ENCODE data around the gene MYMX.

The MYMX gene

GRCh38 chr6:44216677-44217331, at the start of gene MYMX:
TSS of gene MYMX (plus strand) at chr6:44216926. CDS start at chr6:44217472, 546 bp downstream.
- H3K4me1 ChIP-seq (ENCODE audit: control insufficient read depth in 5 of 5, insufficient read depth in 5 of 5, low read length in 5 of 5) = peaks cover 25 to 56% (median 55%) of the 10 kb centered on the region in 5 donors
- H3K27me3 ChIP-seq (ENCODE audit: control insufficient read depth in 5 of 5, insufficient read depth in 4 of 5, low read length in 5 of 5) = no peaks in the 10 kb centered on the region
- no peaks in the 10 kb centered on the region for H3K9me3 ChIP-seq (ENCODE audit: control insufficient read depth in 5 of 5, low read length in 5 of 5)
- H3K4me3 ChIP-seq (ENCODE audit: low read depth in 1 of 5, low read length in 5 of 5) = peak within 1 kb of the TSS; percentile 37 to 75 (median 67)
- peak within 1 kb of the TSS; percentile 99 for H3K27ac ChIP-seq (ENCODE audit: low read depth, low read length)
- H3K9ac ChIP-seq (ENCODE audit: low read length in 5 of 5) = peak within 1 kb of the TSS; percentile 1 to 71 (median 59)
- no peaks in the 10 kb centered on the region for H3K36me3 ChIP-seq (ENCODE audit: control insufficient read depth in 5 of 5, insufficient read depth in 5 of 5, low read length in 5 of 5)

GRCh38 chr6:44167567-44167966, 49.2 kb upstream of the MYMX start:
- no peak overlapping the region for H3K9ac ChIP-seq (ENCODE audit: low read length in 5 of 5)
- no peak overlapping the region for H3K27ac ChIP-seq (ENCODE audit: low read depth, low read length)
- H3K27me3 ChIP-seq (ENCODE audit: control insufficient read depth in 5 of 5, insufficient read depth in 4 of 5, low read length in 5 of 5) = peaks cover 0 to 6% (median 0%) of the 10 kb centered on the region in 5 donors
- no peaks in the 10 kb centered on the region for H3K9me3 ChIP-seq (ENCODE audit: control insufficient read depth in 5 of 5, low read length in 5 of 5)
- H3K36me3 ChIP-seq (ENCODE audit: control insufficient read depth in 5 of 5, insufficient read depth in 5 of 5, low read length in 5 of 5) = no peaks in the 10 kb centered on the region
- no peak overlapping the region for H3K4me3 ChIP-seq (ENCODE audit: low read depth in 1 of 5, low read length in 5 of 5)
- peaks cover 0 to 7% (median 3%) of the 10 kb centered on the region in 5 donors for H3K4me1 ChIP-seq (ENCODE audit: control insufficient read depth in 5 of 5, insufficient read depth in 5 of 5, low read length in 5 of 5)

GRCh38 chr6:44169154-44169553, 47.6 kb upstream of the MYMX start:
- peaks cover 4 to 13% (median 10%) of the 10 kb centered on the region in 5 donors for H3K4me1 ChIP-seq (ENCODE audit: control insufficient read depth in 5 of 5, insufficient read depth in 5 of 5, low read length in 5 of 5)
- no peak overlapping the region for H3K9ac ChIP-seq (ENCODE audit: low read length in 5 of 5)
- H3K9me3 ChIP-seq (ENCODE audit: control insufficient read depth in 5 of 5, low read length in 5 of 5) = no peaks in the 10 kb centered on the region
- H3K36me3 ChIP-seq (ENCODE audit: control insufficient read depth in 5 of 5, insufficient read depth in 5 of 5, low read length in 5 of 5) = no peaks in the 10 kb centered on the region
- no peak overlapping the region for H3K4me3 ChIP-seq (ENCODE audit: low read depth in 1 of 5, low read length in 5 of 5)
- H3K27ac ChIP-seq (ENCODE audit: low read depth, low read length) = no peak overlapping the region
- peaks cover 0 to 7% (median 0%) of the 10 kb centered on the region in 5 donors for H3K27me3 ChIP-seq (ENCODE audit: control insufficient read depth in 5 of 5, insufficient read depth in 4 of 5, low read length in 5 of 5)

GRCh38 chr6:44169886-44170570, 46.7 kb upstream of the MYMX start:
- H3K9me3 ChIP-seq (ENCODE audit: control insufficient read depth in 5 of 5, low read length in 5 of 5) = no peaks in the 10 kb centered on the region
- peaks cover 0 to 7% (median 0%) of the 10 kb centered on the region in 5 donors for H3K27me3 ChIP-seq (ENCODE audit: control insufficient read depth in 5 of 5, insufficient read depth in 4 of 5, low read length in 5 of 5)
- no peak overlapping the region for H3K4me3 ChIP-seq (ENCODE audit: low read depth in 1 of 5, low read length in 5 of 5)
- H3K9ac ChIP-seq (ENCODE audit: low read length in 5 of 5) = no peak overlapping the region
- H3K4me1 ChIP-seq (ENCODE audit: control insufficient read depth in 5 of 5, insufficient read depth in 5 of 5, low read length in 5 of 5) = peaks cover 4 to 13% (median 10%) of the 10 kb centered on the region in 5 donors
- H3K36me3 ChIP-seq (ENCODE audit: control insufficient read depth in 5 of 5, insufficient read depth in 5 of 5, low read length in 5 of 5) = no peaks in the 10 kb centered on the region
- H3K27ac ChIP-seq (ENCODE audit: low read depth, low read length) = no peak overlapping the region

GRCh38 chr6:44171899-44172546, 44.7 kb upstream of the MYMX start:
- no peaks in the 10 kb centered on the region for H3K9me3 ChIP-seq (ENCODE audit: control insufficient read depth in 5 of 5, low read length in 5 of 5)
- H3K36me3 ChIP-seq (ENCODE audit: control insufficient read depth in 5 of 5, insufficient read depth in 5 of 5, low read length in 5 of 5) = no peaks in the 10 kb centered on the region
- no peak overlapping the region for H3K27ac ChIP-seq (ENCODE audit: low read depth, low read length)
- H3K9ac ChIP-seq (ENCODE audit: low read length in 5 of 5) = no peak overlapping the region
- H3K4me3 ChIP-seq (ENCODE audit: low read depth in 1 of 5, low read length in 5 of 5) = no peak overlapping the region
- peaks cover 5 to 22% (median 19%) of the 10 kb centered on the region in 5 donors for H3K4me1 ChIP-seq (ENCODE audit: control insufficient read depth in 5 of 5, insufficient read depth in 5 of 5, low read length in 5 of 5)
- peaks cover 0 to 2% (median 0%) of the 10 kb centered on the region in 5 donors for H3K27me3 ChIP-seq (ENCODE audit: control insufficient read depth in 5 of 5, insufficient read depth in 4 of 5, low read length in 5 of 5)

- no peak overlapping the region for H3K27ac ChIP-seq (ENCODE audit: low read depth, low read length)
- peak overlapping the region in 2 of 5 donors; percentile 6 to 55 for H3K4me3 ChIP-seq (ENCODE audit: low read depth in 1 of 5, low read length in 5 of 5)
- H3K27me3 ChIP-seq (ENCODE audit: control insufficient read depth in 5 of 5, insufficient read depth in 4 of 5, low read length in 5 of 5) = peaks cover 0 to 2% (median 0%) of the 10 kb centered on the region in 5 donors
- H3K4me1 ChIP-seq (ENCODE audit: control insufficient read depth in 5 of 5, insufficient read depth in 5 of 5, low read length in 5 of 5) = peaks cover 6 to 31% (median 28%) of the 10 kb centered on the region in 5 donors
- H3K36me3 ChIP-seq (ENCODE audit: control insufficient read depth in 5 of 5, insufficient read depth in 5 of 5, low read length in 5 of 5) = no peaks in the 10 kb centered on the region
- peak overlapping the region in 2 of 5 donors; percentile 25 to 68 for H3K9ac ChIP-seq (ENCODE audit: low read length in 5 of 5)
- no peaks in the 10 kb centered on the region for H3K9me3 ChIP-seq (ENCODE audit: control insufficient read depth in 5 of 5, low read length in 5 of 5)
Observed at GRCh38 chr6:44172731-44173500, 43.8 kb upstream of the MYMX start.

GRCh38 chr6:44176130-44176761, 40.5 kb upstream of the MYMX start:
- no peak overlapping the region for H3K9ac ChIP-seq (ENCODE audit: low read length in 5 of 5)
- peaks cover 8 to 52% (median 43%) of the 10 kb centered on the region in 5 donors for H3K4me1 ChIP-seq (ENCODE audit: control insufficient read depth in 5 of 5, insufficient read depth in 5 of 5, low read length in 5 of 5)
- peaks cover 0 to 2% (median 0%) of the 10 kb centered on the region in 5 donors for H3K27me3 ChIP-seq (ENCODE audit: control insufficient read depth in 5 of 5, insufficient read depth in 4 of 5, low read length in 5 of 5)
- H3K4me3 ChIP-seq (ENCODE audit: low read depth in 1 of 5, low read length in 5 of 5) = peak overlapping the region in 4 of 5 donors; percentile 31 to 48 (median 35)
- peak overlapping the region; percentile 79 for H3K27ac ChIP-seq (ENCODE audit: low read depth, low read length)
- H3K36me3 ChIP-seq (ENCODE audit: control insufficient read depth in 5 of 5, insufficient read depth in 5 of 5, low read length in 5 of 5) = no peaks in the 10 kb centered on the region
- H3K9me3 ChIP-seq (ENCODE audit: control insufficient read depth in 5 of 5, low read length in 5 of 5) = no peaks in the 10 kb centered on the region

GRCh38 chr6:44176762-44177509, 39.8 kb upstream of the MYMX start:
- Histone ChIP-seq H3K36me3 (ENCODE audit: control insufficient read depth in 5 of 5, insufficient read depth in 5 of 5, low read length in 5 of 5) (no peaks in the 10 kb centered on the region), H3K27me3 (ENCODE audit: control insufficient read depth in 5 of 5, insufficient read depth in 4 of 5, low read length in 5 of 5) (peaks cover 0 to 2% (median 0%) of the 10 kb centered on the region in 5 donors), H3K4me3 (ENCODE audit: low read depth in 1 of 5, low read length in 5 of 5) (peak overlapping the region in 4 of 5 donors; percentile 31 to 48 (median 35)), H3K27ac (ENCODE audit: low read depth, low read length) (peak overlapping the region; percentile 79), H3K4me1 (ENCODE audit: control insufficient read depth in 5 of 5, insufficient read depth in 5 of 5, low read length in 5 of 5) (peaks cover 8 to 52% (median 43%) of the 10 kb centered on the region in 5 donors), H3K9me3 (ENCODE audit: control insufficient read depth in 5 of 5, low read length in 5 of 5) (no peaks in the 10 kb centered on the region), H3K9ac (ENCODE audit: low read length in 5 of 5) (peak overlapping the region in 1 of 5 donors; percentile 56)
